KMS-11 (cell line): ENCODE data around the gene MVB12B.

Source experiments
- H2AFZ ChIP-seq: fragments of 200-600 bp; sonication (generic); 2 replicates; pipeline ENCODE4 v1.6.1; 2016; ENCODE audit warnings: antibody characterized with exemption, mixed run types, low read depth
- H3K27ac ChIP-seq: fragments of 200-600 bp; sonication (generic); 2 replicates; pipeline ENCODE4 v1.6.1; 2016; ENCODE audit warnings: mild to moderate bottlenecking, mixed run types
- H3K27me3 ChIP-seq: fragments of 200-600 bp; sonication (generic); 2 replicates; pipeline ENCODE4 v1.6.1; 2017; ENCODE audit warnings: mild to moderate bottlenecking, low read depth, mixed run types, moderate library complexity; ENCODE audit not compliant: insufficient read depth
- H3K36me3 ChIP-seq: fragments of 200-600 bp; sonication (generic); 2 replicates; pipeline ENCODE4 v1.6.1; 2017; ENCODE audit warnings: mild to moderate bottlenecking, mixed run types; ENCODE audit not compliant: insufficient read depth
- H3K4me1 ChIP-seq: fragments of 200-600 bp; sonication (generic); 2 replicates; pipeline ENCODE4 v1.6.1; 2016; ENCODE audit warnings: mild to moderate bottlenecking, low read depth, mixed run types; ENCODE audit not compliant: poor library complexity, severe bottlenecking
- H3K4me2 ChIP-seq: fragments of 200-600 bp; sonication (generic); 2 replicates; pipeline ENCODE4 v1.7.0; 2016; ENCODE audit warnings: mild to moderate bottlenecking, mixed run types
- H3K4me3 ChIP-seq: fragments of 200-600 bp; sonication (generic); IDR thresholded peaks from 2 replicates; pipeline ENCODE4 v1.6.1; 2017; ENCODE audit warnings: low read depth, low read length, mixed read lengths; ENCODE audit not compliant: insufficient read depth
- H3K79me2 ChIP-seq: fragments of 200-600 bp; sonication (generic); 2 replicates; pipeline ENCODE4 v1.6.1; 2016; ENCODE audit warnings: low read depth, mixed run types; ENCODE audit not compliant: insufficient read depth
- H3K9ac ChIP-seq: fragments of 200-600 bp; sonication (generic); 2 replicates; pipeline ENCODE4 v1.6.1; 2016; ENCODE audit warnings: mild to moderate bottlenecking, mixed run types
- H4K20me1 ChIP-seq: fragments of 200-600 bp; sonication (generic); 2 replicates; pipeline ENCODE4 v1.6.1; 2016; ENCODE audit warnings: mild to moderate bottlenecking, mixed run types; ENCODE audit not compliant: insufficient read depth
- CTCF ChIP-seq: fragments of 200-600 bp; sonication (generic); conservative IDR thresholded peaks from 2 replicates; pipeline ENCODE4 v1.6.1; 2017; ENCODE audit warnings: low read depth, mild to moderate bottlenecking, antibody characterized with exemption, low read length, moderate library complexity, mixed read lengths

Gene MVB12B

DNA sequence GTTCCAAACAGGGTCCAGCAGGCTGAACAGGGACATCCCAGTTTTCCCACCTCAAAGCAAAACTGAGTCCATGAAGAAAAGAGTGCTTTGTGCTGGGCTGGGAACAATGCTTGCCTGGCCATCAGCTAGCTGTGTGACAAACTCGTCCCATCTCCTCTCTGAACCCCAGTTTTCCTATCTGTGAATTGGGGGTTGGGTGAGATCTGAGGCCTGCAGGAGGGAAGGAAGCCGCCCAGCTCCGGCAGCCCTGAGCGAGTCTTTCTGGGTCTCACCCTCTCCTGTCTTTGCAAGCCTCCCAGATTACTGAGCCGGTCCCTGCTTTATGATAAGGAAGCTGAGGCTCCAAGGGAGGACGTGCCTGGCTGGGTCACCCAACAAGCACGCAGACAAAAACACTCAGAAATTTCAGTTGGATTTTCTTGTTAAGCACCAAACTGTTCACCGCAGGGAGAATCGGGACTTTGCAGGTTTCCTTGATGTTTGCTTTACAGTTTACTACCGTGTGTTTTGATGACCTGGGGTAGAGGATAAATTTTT is 204.5 kb downstream of the MVB12B start:
- Histone ChIP-seq H3K4me1 (no peaks in the 10 kb centered on the region), H3K4me2 (no peak overlapping the region), H3K27ac (no peak overlapping the region), H3K79me2 (no peaks in the 10 kb centered on the region), H4K20me1 (no peaks in the 10 kb centered on the region), H3K9ac (no peak overlapping the region), H2AFZ (no peak overlapping the region), H3K27me3 (no peaks in the 10 kb centered on the region), H3K36me3 (no peaks in the 10 kb centered on the region), H3K4me3 (no peak overlapping the region)
- no peak for TF ChIP-seq CTCF

GRCh38 chr9:126531591-126531990 is 205.0 kb downstream of the MVB12B start:
- Histone ChIP-seq H3K4me3 (no peak overlapping the region), H3K27me3 (no peaks in the 10 kb centered on the region), H3K36me3 (no peaks in the 10 kb centered on the region), H4K20me1 (no peaks in the 10 kb centered on the region), H2AFZ (no peak overlapping the region), H3K9ac (no peak overlapping the region), H3K4me1 (no peaks in the 10 kb centered on the region), H3K4me2 (no peak overlapping the region), H3K27ac (no peak overlapping the region), H3K79me2 (no peaks in the 10 kb centered on the region)
- TF ChIP-seq CTCF = no peak

DNA sequence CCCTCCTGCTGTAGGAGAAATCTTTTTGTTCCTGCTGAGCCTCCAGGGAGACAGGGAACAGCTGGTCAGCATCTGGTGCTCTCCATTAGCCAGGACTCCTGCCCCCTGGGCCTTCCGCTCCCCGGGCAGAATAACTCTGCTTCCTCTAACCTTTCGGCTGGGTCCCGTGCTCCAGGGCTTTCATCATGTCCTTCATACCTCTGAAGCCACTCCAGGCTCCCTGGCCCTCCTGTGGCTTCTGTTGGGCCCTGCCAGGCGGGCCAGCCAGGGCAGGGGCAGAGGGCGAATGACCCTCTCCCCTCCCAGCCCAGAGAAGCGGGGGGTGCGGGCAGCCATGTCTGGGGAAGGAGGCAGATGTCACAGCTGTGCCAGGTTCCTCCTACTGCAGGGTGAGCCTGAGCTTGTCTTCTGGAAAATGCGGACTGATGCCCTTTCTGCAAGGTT is 205.4 kb downstream of the MVB12B start:
- no peaks in the 10 kb centered on the region for H3K36me3 ChIP-seq
- H3K27me3 ChIP-seq = no peaks in the 10 kb centered on the region
- no peaks in the 10 kb centered on the region for H3K4me1 ChIP-seq
- TF ChIP-seq CTCF = no peak
- no peaks in the 10 kb centered on the region for H3K79me2 ChIP-seq
- H3K9ac ChIP-seq = no peak overlapping the region
- no peaks in the 10 kb centered on the region for H4K20me1 ChIP-seq
- no peak overlapping the region for H2AFZ ChIP-seq
- H3K27ac ChIP-seq = no peak overlapping the region
- H3K4me3 ChIP-seq = no peak overlapping the region
- H3K4me2 ChIP-seq = no peak overlapping the region

DNA sequence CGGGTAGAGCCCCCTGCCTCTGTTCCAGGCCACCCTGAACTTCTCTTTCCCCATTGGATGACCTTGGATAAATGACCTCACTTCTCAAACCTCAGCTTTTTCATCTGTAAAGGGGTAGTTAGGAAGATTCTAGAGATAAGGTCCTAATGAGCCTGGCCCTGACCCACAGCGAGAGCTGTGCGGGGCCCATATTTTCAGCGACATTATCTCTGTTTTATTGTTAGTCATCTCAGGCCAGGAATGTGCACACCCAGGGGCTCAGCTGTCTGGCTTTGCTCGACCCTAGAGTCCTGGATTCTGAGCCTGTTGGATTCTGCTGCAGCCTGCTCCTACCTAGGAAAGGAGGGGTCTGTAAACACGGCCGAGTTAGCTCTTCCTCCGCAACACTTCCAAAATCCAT is 205.9 kb downstream of the MVB12B start:
- H3K4me3 ChIP-seq = no peak overlapping the region
- H3K79me2 ChIP-seq = no peaks in the 10 kb centered on the region
- H3K27ac ChIP-seq = no peak overlapping the region
- no peak overlapping the region for H3K9ac ChIP-seq
- no peak overlapping the region for H2AFZ ChIP-seq
- TF ChIP-seq CTCF = no peak
- no peaks in the 10 kb centered on the region for H3K36me3 ChIP-seq
- H3K4me2 ChIP-seq = no peak overlapping the region
- H4K20me1 ChIP-seq = no peaks in the 10 kb centered on the region
- no peaks in the 10 kb centered on the region for H3K4me1 ChIP-seq
- no peaks in the 10 kb centered on the region for H3K27me3 ChIP-seq
